Activated CD4-positive, alpha-beta T cell treated with anti-CD3 and anti-CD28 coated beads, Interleukin-2, amount 50 U/mL, for 24 hours (primary cell): ENCODE data around the gene CDC42EP4.
"Not testable (repeated sequence)": the region's sequence is repeated elsewhere in the genome, so short reads cannot be mapped to it uniquely, and the experiment has no call there.

Experiments
- DNase-seq, 2 donors: peaks; one replicate each; pipeline ENCODE4 v3.0.0-alpha.2; 2020; ENCODE audit warnings: low read depth in 1 of 2, low spot score in 1 of 2

CDC42EP4 gene

DNA sequence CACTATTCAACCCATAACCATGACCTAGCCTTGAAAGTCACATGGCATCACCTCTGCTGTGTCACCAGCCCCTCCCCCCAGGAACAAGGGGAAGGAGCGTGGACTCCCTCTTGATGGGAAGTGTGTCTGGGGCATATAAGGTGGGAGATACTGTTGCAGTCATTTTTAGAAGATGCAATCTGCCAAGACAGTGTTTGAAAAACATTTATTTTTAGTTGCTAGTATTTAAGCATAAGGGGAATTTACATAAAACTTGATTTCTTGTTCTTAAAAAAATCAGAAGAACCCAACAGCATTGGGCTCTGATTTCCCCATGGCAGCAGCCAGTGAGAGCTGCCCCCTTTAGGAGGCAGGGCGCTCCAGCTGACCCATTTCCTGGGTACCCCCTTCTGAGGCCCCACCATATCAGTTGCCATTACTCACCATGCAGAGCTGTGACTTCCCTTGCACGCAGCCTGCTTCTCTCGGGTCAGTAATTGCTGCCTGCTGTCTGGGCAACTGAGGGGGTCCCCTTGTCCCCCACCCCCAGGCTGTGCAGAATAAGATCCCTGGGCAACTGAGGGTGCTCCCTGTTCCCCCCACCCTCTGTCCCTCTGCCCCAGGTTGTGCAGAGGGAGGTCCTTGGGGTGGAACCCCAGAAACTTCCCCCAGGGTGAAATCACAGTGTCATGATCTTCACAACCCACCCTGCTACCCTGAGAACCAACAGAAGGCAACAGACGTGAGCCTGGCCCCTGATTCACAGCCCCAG is 11.8 kb upstream of the CDC42EP4 start:
- no peak for DNase-seq

DNA sequence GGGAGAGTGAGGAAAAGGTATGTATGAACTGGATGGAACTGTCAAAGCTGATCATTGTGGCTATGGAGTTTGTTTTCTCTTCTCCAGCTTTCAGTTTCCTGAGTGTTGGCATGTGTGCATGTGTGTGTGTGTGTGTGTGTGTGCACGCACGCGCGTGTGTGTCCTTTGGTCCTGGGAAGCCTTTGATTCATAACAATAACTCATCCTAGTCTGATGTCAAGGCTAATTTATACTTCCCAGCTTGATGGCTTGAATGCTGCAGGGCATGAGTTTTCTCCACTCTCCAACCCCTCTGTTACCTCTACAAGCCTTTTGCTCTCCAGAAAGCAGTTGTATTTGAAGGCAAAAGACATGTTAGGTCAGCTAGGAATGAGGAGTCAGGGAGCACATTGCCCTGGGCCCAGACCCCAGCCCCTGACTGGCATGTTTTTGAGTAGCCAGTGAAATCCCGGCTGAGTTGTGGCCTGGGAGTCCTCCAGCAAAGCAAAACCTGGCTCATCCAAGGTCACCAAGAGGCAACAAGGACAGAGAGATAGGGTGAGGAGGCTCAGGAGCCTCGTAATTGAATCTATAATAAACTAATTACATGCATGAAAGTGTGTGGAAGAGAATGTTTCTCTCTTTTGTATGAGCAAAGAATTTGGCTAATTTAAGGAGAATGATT is 8.9 kb upstream of the CDC42EP4 start:
- no peak for DNase-seq

DNA sequence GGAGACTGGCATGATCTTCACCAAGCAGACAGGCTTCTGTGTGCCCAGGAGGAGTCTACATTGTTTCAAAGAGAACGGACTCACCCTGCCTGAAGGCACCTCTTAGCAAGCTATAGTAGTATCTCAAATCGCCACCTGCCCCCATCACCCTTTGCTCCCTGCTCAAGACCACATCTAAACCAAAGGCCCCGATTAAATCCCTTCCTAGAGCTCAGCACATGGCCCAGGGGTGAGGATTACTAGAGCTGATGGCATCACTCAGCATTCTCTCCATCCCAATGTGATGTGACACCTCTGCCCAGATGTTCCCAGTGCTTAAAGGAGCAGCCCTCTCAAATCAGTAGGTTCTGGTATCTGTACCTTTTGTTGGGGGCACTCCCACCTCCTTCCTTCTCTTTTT is 8.0 kb upstream of the CDC42EP4 start:
- no peak for DNase-seq

DNA sequence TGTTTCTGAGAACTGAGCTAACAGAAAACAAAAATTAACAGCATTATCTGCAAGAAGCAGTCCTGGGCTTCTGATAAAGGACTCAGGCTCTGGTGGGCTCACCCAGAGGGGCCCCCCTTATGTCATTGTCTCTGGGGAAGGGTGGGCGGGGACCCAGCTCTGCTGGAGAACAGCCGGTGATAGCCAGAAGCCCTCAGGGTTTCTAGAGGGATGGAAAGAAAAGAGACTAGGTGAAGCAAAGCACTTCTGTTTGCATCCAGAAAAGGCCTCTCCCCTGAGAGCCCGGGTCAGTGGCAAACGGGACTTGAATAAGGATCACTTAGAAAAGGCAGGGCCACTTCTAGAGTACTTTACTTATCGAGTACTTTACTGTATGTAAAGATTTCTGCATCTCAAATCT is 7.0 kb upstream of the CDC42EP4 start:
- DNase-seq = no peak

DNA sequence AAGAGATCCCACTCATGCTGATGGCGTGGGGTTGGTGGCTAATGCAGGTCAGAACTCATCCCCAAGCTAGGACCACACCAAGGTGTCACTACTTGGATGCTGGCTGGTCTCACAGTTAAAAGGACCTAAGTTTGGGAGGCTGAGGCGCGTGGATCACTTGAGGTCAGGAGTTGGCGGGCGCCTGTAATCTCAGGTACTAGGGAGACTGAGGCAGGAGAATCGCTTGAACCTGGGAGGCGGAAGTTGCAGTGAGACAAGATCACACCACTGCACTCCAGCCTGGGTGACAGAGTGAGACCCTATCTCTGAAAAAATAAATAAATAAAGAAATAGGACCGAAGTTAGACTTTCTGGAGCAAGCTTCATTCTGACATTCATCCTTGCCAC is 6.6 kb upstream of the CDC42EP4 start:
- no peak for DNase-seq

DNA sequence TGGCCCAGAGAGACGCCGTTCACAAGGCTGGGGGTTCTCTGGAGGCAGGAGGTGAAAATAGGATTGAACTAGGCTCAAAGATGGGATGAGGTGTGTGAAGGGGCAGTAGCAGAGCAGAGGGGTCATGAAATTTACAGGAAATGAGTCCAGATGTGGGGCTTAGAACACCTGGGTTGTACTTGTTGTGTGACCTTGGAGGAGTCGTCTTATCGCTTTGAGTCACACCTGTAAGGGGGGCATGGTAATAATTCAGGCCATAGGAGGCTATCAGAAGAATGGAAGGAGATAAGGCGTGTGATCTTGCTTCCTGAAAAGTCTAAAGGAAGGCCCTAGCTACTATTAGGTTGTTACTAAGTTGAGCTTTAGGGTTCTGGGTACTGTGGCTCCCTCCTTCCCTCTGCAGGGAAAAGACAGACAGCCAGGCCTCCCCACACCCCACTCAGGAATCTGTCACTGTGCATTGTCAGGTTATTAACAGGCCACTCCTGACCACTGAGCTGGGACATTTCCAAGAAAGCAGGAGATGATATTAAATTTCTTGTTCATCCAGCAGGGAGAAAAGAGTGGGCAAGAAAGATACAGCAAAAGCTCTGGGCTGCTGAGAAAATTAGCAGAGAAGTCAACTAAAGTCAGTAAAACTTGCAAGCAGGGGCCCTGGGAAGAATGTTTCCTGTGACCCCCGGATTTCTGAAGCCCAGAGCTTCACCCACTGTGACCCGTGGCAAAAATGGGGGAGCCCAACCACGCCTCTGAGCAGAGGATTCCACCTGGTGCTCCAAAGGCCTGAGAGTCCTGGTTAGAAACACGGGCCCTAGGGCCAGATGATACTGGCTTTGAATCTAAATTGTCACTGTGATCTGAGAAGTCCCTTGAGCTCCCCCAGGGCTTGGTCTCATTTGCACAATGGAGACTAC is 6.0 kb upstream of the CDC42EP4 start:
- no peak for DNase-seq

DNA sequence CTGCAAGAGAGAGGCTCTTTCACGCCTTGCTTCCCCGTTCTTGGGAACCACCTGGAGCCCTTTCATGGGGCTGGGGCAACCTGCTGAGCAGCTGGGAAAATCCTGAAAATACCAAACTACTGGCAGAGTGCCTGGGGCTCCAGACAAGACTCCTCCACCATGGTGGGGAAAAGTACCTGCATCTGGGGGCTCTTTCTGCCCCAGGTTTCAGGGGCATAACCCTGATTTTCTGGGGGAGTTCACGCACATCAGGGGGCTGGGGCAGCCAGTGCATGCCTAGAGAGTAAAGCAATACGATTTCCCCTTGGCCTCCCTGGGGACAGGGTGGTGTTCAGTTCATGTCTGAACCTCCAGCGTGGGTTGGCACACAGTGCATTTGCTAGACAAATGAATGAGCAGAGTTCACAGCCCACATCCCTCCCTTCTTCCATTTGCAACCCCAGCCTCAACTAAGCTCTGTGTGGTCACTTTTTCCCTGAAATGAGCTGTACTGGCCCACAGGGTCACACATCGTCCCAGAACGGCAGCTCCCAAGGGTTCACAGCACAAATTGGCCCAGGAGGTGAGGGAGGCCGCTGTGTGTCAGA is 5.2 kb upstream of the CDC42EP4 start:
- no peak for DNase-seq

DNA sequence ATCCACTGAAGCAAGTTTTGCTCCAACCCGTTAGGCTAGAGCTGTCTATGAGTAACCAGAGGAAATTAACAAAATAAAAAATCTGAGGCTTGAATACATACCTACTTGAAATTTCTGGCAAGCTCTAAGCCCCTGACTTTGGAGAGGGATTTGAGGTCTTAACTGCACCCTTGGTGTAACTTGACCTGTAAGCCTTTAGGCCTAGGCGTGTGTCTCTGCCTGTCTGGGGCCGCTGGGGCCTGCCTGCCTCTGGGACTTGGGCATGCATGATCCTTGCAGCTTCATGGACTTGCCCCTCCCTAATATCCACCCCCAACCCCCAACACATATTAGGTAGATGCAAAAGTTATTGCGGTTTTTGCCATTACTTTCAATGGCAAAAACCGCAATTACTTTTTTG is 3.7 kb upstream of the CDC42EP4 start:
- no peak for DNase-seq

DNA sequence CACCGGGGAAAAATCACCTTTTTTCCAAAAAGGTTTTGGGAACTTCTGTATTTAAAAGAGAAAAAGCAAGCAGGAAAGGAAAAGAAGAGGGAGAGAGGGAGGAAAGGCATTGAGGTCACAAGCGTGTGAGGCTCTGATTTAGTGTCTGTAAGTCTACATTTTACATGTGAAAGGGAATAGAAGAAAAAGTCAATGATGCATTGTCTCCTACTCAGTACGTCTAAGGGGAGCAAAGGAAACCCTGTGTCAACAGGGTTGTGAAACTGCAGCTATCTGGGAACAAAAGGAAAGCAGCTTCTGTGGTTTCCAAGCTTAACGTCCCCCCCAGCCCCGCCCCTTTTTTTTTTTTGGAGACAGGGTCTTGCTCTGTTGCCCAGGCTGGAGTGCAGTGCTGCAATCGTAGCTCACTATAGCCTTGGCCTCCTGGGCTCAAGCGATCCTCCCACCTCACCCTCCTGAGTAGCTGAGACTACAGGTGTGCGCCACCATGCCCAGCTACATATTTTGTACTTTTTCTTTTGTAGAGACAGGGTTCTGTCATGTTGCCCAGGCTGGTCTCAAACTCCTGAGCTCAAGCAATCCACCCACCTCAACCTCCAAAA is 1.8 kb upstream of the CDC42EP4 start:
- DNase-seq = no peak

DNA sequence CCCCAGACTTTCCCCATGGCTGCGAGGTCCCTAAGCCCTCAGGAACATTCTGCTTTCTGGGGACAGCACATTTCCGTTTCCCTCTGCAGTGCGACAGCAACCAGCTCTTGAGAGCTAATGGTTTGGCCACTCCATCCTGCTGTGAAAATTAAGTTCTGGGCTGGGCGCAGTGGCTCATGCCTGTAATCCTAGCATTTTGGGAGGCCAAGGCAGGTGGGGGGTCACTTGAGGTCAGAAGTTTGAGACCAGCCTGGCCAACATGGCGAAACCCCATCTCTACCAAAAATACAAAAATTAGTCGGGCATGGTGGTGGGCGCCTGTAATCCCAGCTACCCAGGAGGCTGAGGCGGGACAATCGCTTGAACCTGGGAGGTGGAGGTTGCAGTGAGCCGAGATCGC is 1.1 kb upstream of the CDC42EP4 start:
- DNase-seq = not testable (repeated sequence)

DNA sequence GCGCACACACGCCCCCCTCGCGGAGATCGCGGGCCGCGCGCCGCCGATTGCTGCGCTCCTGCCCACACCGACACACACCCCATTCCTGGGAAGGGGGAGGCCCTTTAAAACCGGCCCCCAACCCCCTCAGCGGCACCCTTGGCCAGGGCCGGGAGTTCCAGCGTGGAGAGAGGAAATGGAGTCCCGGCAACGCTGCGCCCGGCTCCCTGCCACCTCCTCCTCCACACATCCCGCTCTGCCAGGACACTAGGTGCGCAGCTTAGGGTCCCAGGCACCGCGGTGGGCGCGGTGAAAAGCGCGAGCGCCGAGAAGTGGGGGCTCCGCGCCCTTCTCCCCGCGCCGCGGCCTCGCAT is 397 bp downstream of the CDC42EP4 start:
- no peak for DNase-seq

DNA sequence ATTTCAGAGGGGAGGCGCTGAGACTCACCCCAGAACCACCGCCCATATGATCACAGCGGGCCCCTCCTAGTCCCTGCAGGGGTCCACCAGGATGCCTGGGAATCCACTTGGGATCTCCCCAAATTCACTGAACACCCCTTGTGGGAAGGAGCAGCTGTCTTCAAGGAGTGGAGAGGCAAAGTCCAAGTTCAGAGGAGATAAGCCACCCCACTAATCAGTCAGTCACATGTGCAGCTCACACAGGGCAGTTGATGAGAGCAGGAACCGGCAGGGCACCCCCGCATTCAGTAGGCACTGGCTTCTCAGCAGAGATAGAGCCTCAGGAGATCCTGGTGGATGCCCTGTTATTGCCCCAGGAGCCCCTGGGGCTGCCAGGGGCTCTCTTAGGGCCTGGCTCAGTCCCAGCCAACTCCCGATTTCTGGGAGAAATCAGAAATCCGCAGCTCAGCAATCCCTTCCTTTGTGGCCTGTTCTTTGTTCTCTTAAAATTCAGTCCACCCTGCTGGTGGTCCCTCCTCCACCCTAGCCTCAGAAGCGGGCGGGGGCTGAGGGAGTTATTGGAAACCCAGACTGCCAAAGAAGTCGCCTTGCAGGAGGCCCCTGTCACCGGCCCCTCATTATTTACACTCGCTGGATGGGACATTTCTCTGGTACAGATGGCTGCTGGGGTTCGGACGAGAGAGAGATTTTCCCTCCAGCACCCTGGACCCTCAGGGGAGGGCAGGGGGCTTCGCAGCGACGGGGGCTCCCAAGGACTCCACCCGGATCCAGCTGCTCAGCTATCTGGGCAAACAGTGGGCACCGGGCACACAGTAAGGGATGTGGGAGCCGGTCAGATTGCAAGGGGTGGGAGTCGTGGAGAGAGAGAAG is 1.8 kb downstream of the CDC42EP4 start:
- DNase-seq = no peak

DNA sequence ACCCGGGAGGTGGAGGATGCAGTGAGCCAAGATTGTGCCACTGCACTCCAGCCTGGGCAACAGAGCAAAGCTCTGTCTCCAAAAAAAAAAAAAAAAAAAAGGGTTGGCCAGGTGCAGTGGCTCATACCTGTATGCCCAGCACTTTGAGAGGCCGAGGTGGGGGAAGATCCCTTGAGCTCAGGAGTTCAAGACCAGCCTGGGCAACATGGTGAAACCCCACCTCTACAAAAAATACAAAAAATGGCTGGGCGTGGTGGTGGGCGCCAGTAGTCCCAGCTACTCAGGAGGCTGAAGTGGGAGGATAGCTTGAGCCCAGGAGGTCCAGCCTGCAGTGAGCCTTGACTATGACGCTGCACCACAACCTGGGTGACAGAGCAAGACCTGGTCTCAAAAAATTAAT is 2.8 kb downstream of the CDC42EP4 start:
- not testable (repeated sequence) for DNase-seq

DNA sequence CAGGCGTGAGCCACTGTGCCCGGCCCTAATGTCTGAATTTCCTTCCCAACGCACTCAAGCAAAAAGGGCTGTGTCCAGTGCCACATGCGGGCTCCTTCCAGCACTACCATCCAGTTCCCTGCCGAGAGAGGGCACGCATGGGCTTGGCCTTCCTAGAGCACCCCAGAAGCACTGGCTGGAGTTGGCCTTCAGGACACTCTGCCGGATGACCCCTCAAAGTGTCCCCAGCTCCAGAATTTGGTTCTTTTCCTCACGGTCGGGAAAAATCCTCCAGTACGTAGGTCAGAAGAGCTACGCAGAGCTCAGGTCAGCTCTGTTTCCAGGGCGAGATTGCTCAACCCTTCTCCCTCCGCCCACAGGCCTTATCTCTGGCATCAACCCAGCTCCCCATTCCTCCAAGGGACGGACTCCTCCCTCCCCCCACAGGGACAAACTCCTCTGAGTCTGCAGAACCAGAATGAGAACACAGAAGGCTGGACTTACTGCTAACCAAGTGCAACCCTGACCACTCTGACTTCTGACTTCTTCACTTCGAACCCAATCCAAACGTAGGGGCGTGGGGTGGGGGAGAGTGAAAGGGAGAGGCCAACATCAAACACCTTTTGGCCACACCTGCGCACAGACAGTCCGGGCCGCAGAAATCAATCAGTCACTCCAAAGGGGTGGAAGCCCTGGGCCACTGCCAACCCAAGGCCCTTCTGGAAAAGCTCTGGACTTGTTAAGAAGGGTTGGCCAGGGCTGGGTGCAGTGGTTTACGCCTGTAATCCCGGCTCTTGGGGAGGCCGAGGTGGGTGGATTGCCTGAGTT is 3.6 kb downstream of the CDC42EP4 start:
- DNase-seq = no peak

DNA sequence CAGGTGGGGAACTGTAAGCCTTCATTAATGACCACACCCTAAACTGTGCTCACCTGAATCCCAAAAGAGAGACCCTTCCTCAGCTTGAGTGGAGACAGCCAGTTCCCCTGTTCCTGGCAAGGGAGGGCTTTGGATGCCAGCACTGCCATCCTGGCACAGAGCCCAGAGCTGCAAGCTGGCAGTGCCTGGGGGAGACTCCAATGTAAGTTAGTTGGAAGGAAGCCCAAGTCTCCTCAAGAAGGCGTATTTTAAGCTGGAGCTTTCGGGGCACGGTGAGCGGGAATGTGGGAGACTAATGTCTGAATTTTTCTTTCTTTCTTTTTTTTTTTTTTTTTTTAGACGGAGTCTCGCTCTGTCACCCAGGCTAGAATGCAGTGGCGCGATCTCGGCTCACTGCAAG is 4.7 kb downstream of the CDC42EP4 start:
- DNase-seq = no peak

DNA sequence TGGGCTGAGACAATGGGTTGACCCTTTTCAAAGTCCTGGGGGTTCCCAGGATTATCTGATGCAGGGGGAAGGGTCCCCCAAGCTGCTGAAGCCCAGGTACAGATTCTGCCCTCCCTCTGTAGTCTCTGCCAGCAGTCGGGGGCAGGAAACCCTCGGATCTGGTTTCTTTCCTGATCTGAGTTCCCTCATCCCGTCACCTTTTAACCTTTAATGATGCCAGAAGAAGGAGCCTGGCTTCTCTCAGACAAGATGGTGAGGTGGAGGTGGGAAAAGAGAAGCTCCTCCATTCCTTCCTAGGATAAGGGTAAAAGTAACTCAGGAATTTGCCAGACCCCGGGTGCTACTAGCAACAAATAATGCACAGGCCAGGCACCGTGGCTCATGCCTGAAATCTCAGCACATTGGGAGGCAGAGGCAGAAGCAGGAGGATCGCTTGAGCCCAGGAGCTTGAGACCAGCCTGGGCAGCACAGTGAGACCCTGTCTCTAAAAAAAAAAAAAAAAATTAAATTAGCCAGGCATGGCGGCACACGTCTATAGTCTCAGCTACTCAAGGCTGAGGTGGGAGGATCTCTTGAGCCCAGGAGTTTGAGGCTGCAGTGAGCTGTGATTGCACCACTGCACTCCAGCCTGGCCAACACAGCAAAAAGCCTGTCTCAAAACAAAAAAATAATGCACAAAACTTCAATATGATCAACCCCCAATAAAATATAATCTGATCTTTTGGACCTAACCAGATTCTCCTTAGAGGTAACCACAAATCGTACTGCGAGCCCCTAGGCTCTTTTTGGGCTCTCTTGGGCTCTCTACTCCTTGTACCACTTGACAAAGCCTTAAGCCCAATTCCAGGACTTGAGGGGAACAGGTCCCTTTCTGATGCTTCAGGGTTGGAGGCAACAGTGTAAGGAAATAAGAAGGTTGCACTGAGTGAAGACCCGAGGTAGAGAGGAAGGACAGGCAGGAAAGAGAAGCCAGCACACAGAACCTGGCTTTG is 5.7 kb downstream of the CDC42EP4 start:
- no peak for DNase-seq

DNA sequence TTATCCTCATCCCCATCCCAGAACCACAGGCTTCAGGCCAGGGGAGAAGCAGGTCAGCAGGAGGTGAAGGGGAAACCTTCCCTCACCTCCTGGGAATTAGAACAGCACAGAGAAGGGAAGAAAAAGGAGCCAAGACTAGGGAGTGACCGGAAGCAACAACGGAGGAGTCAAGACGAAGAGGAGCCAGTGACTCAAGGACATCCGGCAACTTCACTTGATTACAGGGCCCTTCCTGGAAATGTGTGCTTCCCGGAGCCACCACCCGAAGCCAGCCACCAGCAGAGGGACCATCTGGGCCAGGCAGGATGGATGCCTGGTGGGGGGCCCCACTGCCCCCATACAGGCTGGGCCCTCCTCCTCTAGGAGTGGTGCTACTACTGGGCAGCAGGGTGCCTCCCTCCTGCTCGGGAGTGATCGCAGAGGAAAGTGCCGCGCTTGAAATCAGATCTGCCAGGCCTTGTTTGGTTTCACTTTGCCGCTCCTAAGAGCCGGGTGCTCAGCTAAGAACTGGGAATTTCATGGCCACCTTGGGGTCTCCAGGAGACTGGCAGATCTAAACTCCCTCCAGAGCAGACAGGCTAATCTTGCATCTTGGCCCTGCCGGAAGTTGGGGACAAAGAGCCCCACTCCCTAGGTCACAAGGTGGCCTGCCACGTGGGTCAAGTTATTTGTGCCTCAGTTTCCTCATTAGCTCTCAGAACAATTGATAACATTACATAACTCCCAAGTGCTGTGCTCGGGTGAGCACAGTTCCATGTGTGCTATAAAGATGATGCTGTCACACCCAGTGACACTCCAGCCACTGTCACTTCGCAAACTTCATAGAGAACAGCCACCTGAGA is 6.6 kb downstream of the CDC42EP4 start:
- no peak for DNase-seq
